ENCODE data around the gene CRYBA2. TPM values are rescaled to one million over a fixed set of nuclear protein-coding genes. Genes with fewer than 3 reads are reported as not detected.

The CRYBA2 gene
- total RNA-seq, 1 donor from 2014 or later: not detected

- peak overlapping the region; percentile 48 for H3K4me3 ChIP-seq
- H3K27me3 ChIP-seq (ENCODE audit: low read depth): peaks cover 100% of the 10 kb centered on the region
- H3K36me3 ChIP-seq: no peaks in the 10 kb centered on the region
- intact Hi-C loops (cut with micrococcal nuclease): no loop called here
- no peak overlapping the region for H3K27ac ChIP-seq (replicated peaks)
- DNase-seq: no peak
- H3K4me1 ChIP-seq: peaks cover 59% of the 10 kb centered on the region
- H3K9me3 ChIP-seq (replicated peaks): no peaks in the 10 kb centered on the region
- TF ChIP-seq, protein P1, sequence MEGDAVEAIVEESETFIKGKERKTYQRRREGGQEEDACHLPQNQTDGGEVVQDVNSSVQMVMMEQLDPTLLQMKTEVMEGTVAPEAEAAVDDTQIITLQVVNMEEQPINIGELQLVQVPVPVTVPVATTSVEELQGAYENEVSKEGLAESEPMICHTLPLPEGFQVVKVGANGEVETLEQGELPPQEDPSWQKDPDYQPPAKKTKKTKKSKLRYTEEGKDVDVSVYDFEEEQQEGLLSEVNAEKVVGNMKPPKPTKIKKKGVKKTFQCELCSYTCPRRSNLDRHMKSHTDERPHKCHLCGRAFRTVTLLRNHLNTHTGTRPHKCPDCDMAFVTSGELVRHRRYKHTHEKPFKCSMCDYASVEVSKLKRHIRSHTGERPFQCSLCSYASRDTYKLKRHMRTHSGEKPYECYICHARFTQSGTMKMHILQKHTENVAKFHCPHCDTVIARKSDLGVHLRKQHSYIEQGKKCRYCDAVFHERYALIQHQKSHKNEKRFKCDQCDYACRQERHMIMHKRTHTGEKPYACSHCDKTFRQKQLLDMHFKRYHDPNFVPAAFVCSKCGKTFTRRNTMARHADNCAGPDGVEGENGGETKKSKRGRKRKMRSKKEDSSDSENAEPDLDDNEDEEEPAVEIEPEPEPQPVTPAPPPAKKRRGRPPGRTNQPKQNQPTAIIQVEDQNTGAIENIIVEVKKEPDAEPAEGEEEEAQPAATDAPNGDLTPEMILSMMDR (IDR thresholded peaks at IDR 0.05; ENCODE audit: borderline replicate concordance): no peak
Measured at GRCh38 chr2:218983934-218984238, 9.3 kb downstream of the CRYBA2 start.

DNA sequence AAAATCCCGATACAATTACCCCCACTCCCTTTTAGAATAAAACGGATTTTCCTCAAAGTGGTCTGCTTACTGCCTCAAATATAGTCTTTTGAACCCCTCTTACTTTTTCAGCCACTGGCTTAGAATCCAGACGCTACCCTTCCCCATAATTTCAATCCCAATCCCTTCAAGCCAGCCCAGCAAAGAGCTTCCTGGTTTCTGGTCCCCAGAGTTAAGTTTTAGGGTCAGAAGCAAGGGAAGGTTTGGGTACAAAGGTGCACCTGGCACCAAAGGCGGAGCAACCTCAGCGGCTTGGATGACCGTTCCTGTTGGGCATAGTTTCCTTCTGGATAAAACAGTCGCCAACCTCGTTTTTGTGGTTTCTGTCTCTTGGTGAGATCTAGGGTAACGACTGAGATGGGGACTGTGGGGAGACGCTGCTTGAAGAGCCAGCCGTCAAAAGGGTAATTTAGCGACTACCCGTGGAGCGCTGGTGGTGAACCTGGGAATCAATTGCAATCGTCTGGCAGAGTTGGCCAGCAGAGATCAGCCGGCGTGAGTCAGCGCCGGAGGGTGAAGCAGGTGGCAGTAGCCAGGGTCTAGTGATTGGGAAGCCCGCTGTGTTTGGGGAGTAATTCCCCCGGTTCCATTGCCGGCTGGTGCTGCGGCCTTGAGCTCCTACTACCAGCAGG, 9.8 kb downstream of the CRYBA2 start:
- no peaks in the 10 kb centered on the region for H3K36me3 ChIP-seq
- H3K27ac ChIP-seq (replicated peaks): no peak overlapping the region
- no peak for DNase-seq
- H3K4me3 ChIP-seq: peak overlapping the region; percentile 48
- intact Hi-C loops (cut with micrococcal nuclease): no loop called here
- H3K9me3 ChIP-seq (replicated peaks): no peaks in the 10 kb centered on the region
- H3K4me1 ChIP-seq: peaks cover 59% of the 10 kb centered on the region
- H3K27me3 ChIP-seq (ENCODE audit: low read depth): peaks cover 100% of the 10 kb centered on the region
- TF ChIP-seq, protein P1 (IDR thresholded peaks at IDR 0.05; ENCODE audit: borderline replicate concordance): no peak

DNA sequence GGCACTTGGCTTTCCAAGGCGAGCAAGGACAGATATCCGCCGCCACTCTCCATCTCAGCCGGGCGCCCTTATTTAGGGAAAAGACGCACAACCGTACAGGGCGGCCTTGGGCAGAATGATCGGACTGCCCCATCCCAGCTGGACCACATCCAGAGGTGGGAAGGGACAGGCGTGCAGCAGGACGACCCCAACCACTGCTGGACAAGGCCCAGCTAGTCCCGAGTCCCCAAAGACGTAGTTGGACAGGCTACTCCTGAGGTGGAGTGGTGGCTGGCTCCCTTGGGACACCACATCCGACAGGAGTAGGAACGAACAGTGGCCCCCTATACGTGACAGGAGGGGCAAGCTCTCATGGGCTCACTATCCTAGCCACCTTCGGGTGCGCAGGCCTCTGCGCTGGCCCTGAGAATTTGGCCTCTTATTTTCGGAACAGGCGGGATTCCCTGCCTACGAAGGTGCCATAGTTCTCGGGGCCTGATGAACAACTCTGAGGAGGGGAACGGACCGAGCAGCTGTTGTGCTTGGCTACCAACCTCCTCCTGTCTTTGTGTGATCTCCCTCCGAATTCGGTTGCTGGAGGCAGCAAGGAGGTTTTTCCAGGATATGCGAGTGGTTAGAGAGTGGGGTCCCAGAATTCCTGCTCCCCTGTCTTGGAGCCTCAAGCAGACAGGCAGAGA, 10.5 kb downstream of the CRYBA2 start:
- H3K36me3 ChIP-seq: no peaks in the 10 kb centered on the region
- H3K4me1 ChIP-seq: peaks cover 59% of the 10 kb centered on the region
- no peaks in the 10 kb centered on the region for H3K9me3 ChIP-seq (replicated peaks)
- H3K27me3 ChIP-seq (ENCODE audit: low read depth): peaks cover 100% of the 10 kb centered on the region
- peak overlapping the region; percentile 56 for H3K4me3 ChIP-seq
- H3K27ac ChIP-seq (replicated peaks): no peak overlapping the region
- no peak for DNase-seq
- intact Hi-C loops (cut with micrococcal nuclease): no loop called here
- TF ChIP-seq, protein P1 (IDR thresholded peaks at IDR 0.05; ENCODE audit: borderline replicate concordance): no peak

DNA sequence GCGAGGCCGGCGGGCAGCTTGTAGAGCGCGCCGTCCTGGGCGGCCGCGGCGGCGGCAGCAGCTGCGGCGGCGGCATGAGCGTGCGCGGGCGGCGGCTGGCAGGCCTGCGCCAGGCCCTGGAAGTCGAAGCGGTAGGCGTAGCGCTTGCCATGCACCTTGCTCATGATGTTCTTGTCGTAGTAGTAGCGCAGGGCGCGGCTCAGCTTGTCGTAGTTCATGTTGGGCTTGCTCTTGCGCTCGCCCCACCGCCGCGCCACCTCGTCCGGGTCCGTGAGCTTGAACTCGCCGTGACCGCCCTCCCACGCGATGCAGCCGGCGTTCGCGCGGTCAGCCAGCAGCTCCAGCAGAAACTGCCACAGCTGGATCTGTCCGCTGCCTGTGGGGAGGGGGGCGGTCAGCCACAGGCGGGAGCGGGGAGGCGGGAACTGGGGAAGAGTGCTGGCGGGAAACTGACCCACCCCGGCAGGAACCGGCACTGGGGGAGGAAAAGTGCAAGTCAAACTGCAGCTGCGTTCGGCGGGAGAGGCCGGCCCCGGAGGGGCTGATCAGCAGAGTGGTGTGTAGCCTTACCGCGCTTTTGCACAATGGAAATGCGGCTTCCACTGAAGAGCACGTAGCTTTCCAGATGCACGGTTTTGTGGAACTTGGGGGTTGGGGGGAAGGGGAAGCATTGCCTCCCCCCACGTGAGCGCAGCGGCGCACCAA, 11.2 kb downstream of the CRYBA2 start:
- H3K4me1 ChIP-seq: peaks cover 59% of the 10 kb centered on the region

DNA sequence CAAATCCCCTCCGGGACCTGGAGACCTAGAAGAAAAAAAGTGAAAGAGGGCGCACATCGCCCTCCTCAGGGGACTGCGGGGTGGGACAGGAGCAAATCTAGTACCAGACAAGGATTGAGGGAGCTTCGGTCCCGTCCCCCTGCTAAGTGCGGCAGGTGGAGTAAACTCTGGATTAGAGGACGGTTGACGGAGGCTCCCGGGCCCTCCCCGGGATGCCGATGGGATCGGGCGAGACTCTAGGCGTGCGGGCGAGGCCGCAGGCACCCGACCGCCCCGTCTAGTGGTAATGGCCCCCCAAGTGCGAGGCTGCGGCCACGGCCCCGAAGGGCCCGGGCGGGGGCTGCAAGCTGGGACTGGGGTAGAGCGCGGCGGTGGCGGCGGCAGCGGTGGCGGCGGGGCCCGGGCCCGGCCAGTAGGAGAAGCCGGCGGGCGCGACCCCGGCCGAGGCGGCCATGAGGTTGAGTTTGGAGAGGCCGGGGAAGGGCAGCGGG, 11.8 kb downstream of the CRYBA2 start:
- peaks cover 100% of the 10 kb centered on the region for H3K27me3 ChIP-seq (ENCODE audit: low read depth)
- no peaks in the 10 kb centered on the region for H3K36me3 ChIP-seq
- no peak overlapping the region for H3K27ac ChIP-seq (replicated peaks)
- TF ChIP-seq, protein P1 (IDR thresholded peaks at IDR 0.05; ENCODE audit: borderline replicate concordance): no peak
- peaks cover 59% of the 10 kb centered on the region for H3K4me1 ChIP-seq
- no peaks in the 10 kb centered on the region for H3K9me3 ChIP-seq (replicated peaks)
- H3K4me3 ChIP-seq: peak overlapping the region; percentile 56
- no peak for DNase-seq
- intact Hi-C loops (cut with micrococcal nuclease): no loop called here

More for the DNA sequence above, 11.2 kb downstream of the CRYBA2 start:
- DNase-seq: no peak
- Histone ChIP-seq H3K4me3 (peak overlapping the region; percentile 56), H3K27me3 (ENCODE audit: low read depth) (peaks cover 100% of the 10 kb centered on the region), H3K9me3 (replicated peaks) (no peaks in the 10 kb centered on the region), H3K36me3 (no peaks in the 10 kb centered on the region), H3K27ac (replicated peaks) (no peak overlapping the region)
- TF ChIP-seq, protein P1 (IDR thresholded peaks at IDR 0.05; ENCODE audit: borderline replicate concordance): no peak
- intact Hi-C loops (cut with micrococcal nuclease): no loop called here

Measured in left ventricle myocardium inferior (tissue), 1 donor.